Liver (tissue), 9 donors: ENCODE data around the gene ARX. TPM values are rescaled to one million over a fixed set of nuclear protein-coding genes. Genes with fewer than 3 reads are reported as not detected.

ENCODE experiments used
- DNase-seq: peaks from one replicate; pipeline ENCODE4 v3.0.0-alpha.2; 2017; ENCODE audit warnings: low spot score
- H3K27ac ChIP-seq, 2 donors: one replicate each; pipeline ENCODE4 v1.7.0; 2013; ENCODE audit warnings: inconsistent platforms in 2 of 2, low read length in 2 of 2, control low read depth in 1 of 2, low read depth in 1 of 2, mild to moderate bottlenecking in 1 of 2
- H3K27me3 ChIP-seq, 4 donors: one replicate each; pipeline versions ENCODE4 v1.6.1 to v1.7.0; 2013; ENCODE audit warnings: low read length in 3 of 4, inconsistent platforms in 1 of 4, mild to moderate bottlenecking in 1 of 4, moderate library complexity in 1 of 4; ENCODE audit not compliant: control insufficient read depth in 4 of 4, insufficient read depth in 4 of 4
- H3K36me3 ChIP-seq, 4 donors: one replicate each; pipeline versions ENCODE4 v1.6.1 to v1.7.0; 2013; ENCODE audit warnings: low read length in 3 of 4, mild to moderate bottlenecking in 3 of 4, low read depth in 1 of 4, moderate library complexity in 1 of 4; ENCODE audit not compliant: control insufficient read depth in 4 of 4, insufficient read depth in 3 of 4
- H3K4me1 ChIP-seq, 4 donors: one replicate each; pipeline versions ENCODE4 v1.6.1 to v1.7.0; 2013; ENCODE audit warnings: low read length in 3 of 4, mild to moderate bottlenecking in 3 of 4, moderate library complexity in 1 of 4; ENCODE audit not compliant: control insufficient read depth in 4 of 4, insufficient read depth in 4 of 4
- H3K4me3 ChIP-seq, 3 donors: one replicate each; pipeline versions ENCODE4 v1.6.1 to v1.7.0; 2013; ENCODE audit warnings: low read length in 3 of 3, control low read depth in 1 of 3, low read depth in 1 of 3, mild to moderate bottlenecking in 1 of 3
- H3K9ac ChIP-seq, 2 donors: one replicate each; pipeline ENCODE4 v1.7.0; 2013; ENCODE audit warnings: low read length in 2 of 2, mild to moderate bottlenecking in 2 of 2, moderate library complexity in 2 of 2, control low read depth in 1 of 2, low read depth in 1 of 2
- H3K9me3 ChIP-seq, 4 donors: one replicate each; pipeline versions ENCODE4 v1.6.1 to v1.7.0; 2013; ENCODE audit warnings: low read length in 3 of 4; ENCODE audit not compliant: control insufficient read depth in 4 of 4
- CTCF ChIP-seq: fragments of 150-350 bp; IDR thresholded peaks from 2 replicates; pipeline ENCODE4 v1.5.1; 2017; ENCODE audit warnings: improper control_type of control experiment, low read depth, low read length; ENCODE audit not compliant: missing input control
- GABPA ChIP-seq, 2 donors: IDR thresholded peaks in 1 of 2; conservative IDR thresholded peaks in 1 of 2; 2 replicates each; pipeline ENCODE4 v1.6.1; 2016; ENCODE audit warnings: antibody characterized with exemption in 2 of 2, mild to moderate bottlenecking in 1 of 2, moderate library complexity in 1 of 2
- HNF4G ChIP-seq: IDR thresholded peaks from 2 replicates; pipeline ENCODE4 v1.6.1; 2016; ENCODE audit warnings: antibody characterized with exemption
- NR2F2 ChIP-seq: IDR thresholded peaks from 2 replicates; pipeline ENCODE4 v1.6.1; 2016; ENCODE audit warnings: antibody characterized with exemption
- RAD21 ChIP-seq, 2 donors: IDR thresholded peaks; 2 replicates each; pipeline ENCODE4 v1.6.1; 2016; ENCODE audit warnings: antibody characterized with exemption in 2 of 2, mild to moderate bottlenecking in 2 of 2
- REST ChIP-seq: IDR thresholded peaks from 2 replicates; pipeline ENCODE4 v1.6.1; 2016; ENCODE audit warnings: antibody characterized with exemption, mild to moderate bottlenecking
- TAF1 ChIP-seq: conservative IDR thresholded peaks from 2 replicates; pipeline ENCODE4 v1.6.1; 2016; ENCODE audit warnings: antibody characterized with exemption, mild to moderate bottlenecking
- YY1 ChIP-seq: IDR thresholded peaks from 2 replicates; pipeline ENCODE4 v1.6.1; 2016; ENCODE audit warnings: antibody characterized with exemption, mild to moderate bottlenecking
- ZBTB33 ChIP-seq: IDR thresholded peaks from 2 replicates; pipeline ENCODE4 v1.6.1; 2016; ENCODE audit warnings: antibody characterized with exemption
- WGBS: extraction: QIAGEN DNeasy Blood & Tissue Kit; methylation state at CpG from one replicate; pipeline ENCODE4 v1.1.7; 2013; 5-methylcytosine and 5-hydroxymethylcytosine counted together
- polyA plus RNA-seq, 2 donors: library from polyadenylated mRNA; stranded (reverse) in 1 of 2; unstranded in 1 of 2; fragments of 200-250 nt in 1 of 2; fragments of >200 nt in 1 of 2; fragmentation: Nextera tagmentation in 1 of 2; extraction: Ambion mirVana in 1 of 2; gene quantifications; one replicate each; pipeline versions ENCODE4 v1.2.1 to v1.2.3, GENCODE V29; 2013 to 2015
- total RNA-seq, 2 donors: library from RNA; depleted of rRNA; stranded (reverse); fragments of >200 nt; gene quantifications; one replicate each; pipeline ENCODE4 v1.2.3, GENCODE V29; 2014
- donor health status: healthy.
- donor health status: healthy.
- donor health status: healthy.
- donor health status: healthy.
- donor health status: healthy.

ARX gene
- total and polyA plus RNA-seq, 4 donors, result not detected

GRCh38 chrX:25005382-25006185 is 10.2 kb downstream of the ARX start:
- H3K4me3 ChIP-seq, result peak overlapping the region in 1 of 3 donors; percentile 33
- 4% methylated on average over 72 of the region's 72 CpGs for WGBS
- peaks cover 0 to 16% (median 2%) of the 10 kb centered on the region in 4 donors for H3K27me3 ChIP-seq
- no peak for TF ChIP-seq GABPA (IDR thresholded peaks at IDR 0.05 in 1 of 2, conservative IDR thresholded peaks at IDR 0.05 in 1 of 2)
- TF ChIP-seq YY1, result no peak
- H3K9ac ChIP-seq, result no peak overlapping the region
- peaks cover 7 to 32% (median 14%) of the 10 kb centered on the region in 4 donors for H3K4me1 ChIP-seq
- H3K27ac ChIP-seq, result no peak overlapping the region
- H3K36me3 ChIP-seq, result no peaks in the 10 kb centered on the region
- H3K9me3 ChIP-seq, result no peaks in the 10 kb centered on the region
- DNase-seq, result no peak

GRCh38 chrX:25005034-25005381 is 10.8 kb downstream of the ARX start:
- H3K9me3 ChIP-seq, result no peaks in the 10 kb centered on the region
- H3K27me3 ChIP-seq, result peaks cover 0 to 16% (median 2%) of the 10 kb centered on the region in 4 donors
- WGBS, result 3% methylated on average over 23 of the region's 23 CpGs
- H3K27ac ChIP-seq, result no peak overlapping the region
- no peak for TF ChIP-seq RAD21 (IDR thresholded peaks at IDR 0.05)
- no peak for DNase-seq
- no peak overlapping the region for H3K9ac ChIP-seq
- H3K4me1 ChIP-seq, result peaks cover 7 to 32% (median 14%) of the 10 kb centered on the region in 4 donors
- no peaks in the 10 kb centered on the region for H3K36me3 ChIP-seq
- H3K4me3 ChIP-seq, result peak overlapping the region in 1 of 3 donors; percentile 33

GRCh38 chrX:25004485-25005032 is 11.2 kb downstream of the ARX start:
- no peak for DNase-seq
- H3K4me1 ChIP-seq, result peaks cover 7 to 32% (median 14%) of the 10 kb centered on the region in 4 donors
- TF ChIP-seq REST, result no peak
- no peak for TF ChIP-seq GABPA (IDR thresholded peaks at IDR 0.05 in 1 of 2, conservative IDR thresholded peaks at IDR 0.05 in 1 of 2)
- TF ChIP-seq CTCF, result no peak
- no peak for TF ChIP-seq HNF4G
- TF ChIP-seq ZBTB33, result no peak
- no peak for TF ChIP-seq TAF1
- no peak for TF ChIP-seq NR2F2
- TF ChIP-seq YY1, result no peak
- WGBS, result 1% methylated on average over 59 of the region's 59 CpGs
- H3K4me3 ChIP-seq, result no peak overlapping the region
- H3K36me3 ChIP-seq, result no peaks in the 10 kb centered on the region
- no peak overlapping the region for H3K27ac ChIP-seq
- no peaks in the 10 kb centered on the region for H3K9me3 ChIP-seq
- H3K27me3 ChIP-seq, result peaks cover 0 to 18% (median 2%) of the 10 kb centered on the region in 4 donors
- no peak overlapping the region for H3K9ac ChIP-seq
